Vagina (tissue), 2 donors: ENCODE results near the gene RNF34. TPM values are rescaled to one million over a fixed set of nuclear protein-coding genes. Genes with fewer than 3 reads are reported as not detected.
A peak's percentile ranks its signal among the peaks of the same experiment; 100 is the strongest.

Experiments used
- DNase-seq, 2 donors: peaks; one replicate each; pipeline ENCODE4 v3.0.0-alpha.2; 2017; ENCODE audit errors: extremely low spot score in 2 of 2
- H3K27ac ChIP-seq: fragments of 200-600 bp; sonication (generic); one replicate; pipeline ENCODE4 v1.5.1; 2019
- H3K27me3 ChIP-seq: fragments of 200-600 bp; sonication (generic); one replicate; pipeline ENCODE4 v1.5.1; 2019
- H3K36me3 ChIP-seq, 2 donors: fragments of 200-600 bp; sonication (generic); one replicate each; pipeline ENCODE4 v1.5.1; 2017 to 2019
- H3K4me1 ChIP-seq: fragments of 200-600 bp; sonication (generic); one replicate; pipeline ENCODE4 v1.5.1; 2019
- H3K4me3 ChIP-seq, 2 donors: fragments of 200-600 bp; sonication (generic); 1 replicate in 1 of 2; 2 replicates in 1 of 2; pipeline ENCODE4 v1.5.1; 2016 to 2019
- H3K9me3 ChIP-seq: fragments of 200-600 bp; sonication (generic); one replicate; pipeline ENCODE4 v1.5.1; 2019
- POLR2A ChIP-seq, 2 donors: fragments of 450-650 bp; IDR thresholded peaks; one replicate each; pipeline ENCODE4 v1.6.1; 2017; ENCODE audit warnings: antibody characterized with exemption in 2 of 2, mild to moderate bottlenecking in 2 of 2, moderate library complexity in 2 of 2
- POLR2AphosphoS5 ChIP-seq, 2 donors: sonication (generic); formaldehyde crosslinking; IDR thresholded peaks; one replicate each; pipeline ENCODE4 v1.9.0; 2017; ENCODE audit warnings: antibody characterized with exemption in 2 of 2, mild to moderate bottlenecking in 2 of 2, low read depth in 1 of 2; ENCODE audit not compliant: insufficient read depth in 1 of 2
- intact Hi-C: fragments of 100-400 bp; cut with DNase I; formaldehyde crosslinking; loops from one replicate; pipeline ENCODE4 v1.15.1; 2023
- total RNA-seq: library from RNA; depleted of rRNA; stranded (reverse); fragments of >200 nt; gene quantifications from one replicate; pipeline ENCODE4 v1.2.3, GENCODE V29; 2016
- TF ChIP-seq, protein P1 (sequence below), 3 experiments: fragments of 450-650 bp in 2 of 3; fragments of 200-600 bp in 1 of 3; sonication (generic) in 1 of 3; IDR thresholded peaks; one replicate each; pipeline ENCODE4 v1.5.1; 2017 to 2019; ENCODE audit warnings: antibody characterized with exemption in 3 of 3, mild to moderate bottlenecking in 2 of 3, moderate library complexity in 2 of 3

Gene RNF34
- total RNA-seq, 1 donor from 2014 or later = 30.2 TPM

GRCh38 chr12:121443193-121443870 lies 43.4 kb downstream of the RNF34 start:
- H3K36me3 ChIP-seq = peaks cover 0 to 43% of the 10 kb centered on the region in 2 donors
- DNase-seq = no peak

GRCh38 chr12:121443911-121444841 lies 44.3 kb downstream of the RNF34 start:
- peaks cover 0 to 35% of the 10 kb centered on the region in 2 donors for H3K36me3 ChIP-seq

More at GRCh38 chr12:121443193-121443870, 43.4 kb downstream of the RNF34 start:
- Histone ChIP-seq H3K9me3 (no peaks in the 10 kb centered on the region), H3K27me3 (no peaks in the 10 kb centered on the region), H3K4me3 (peak overlapping the region; percentile 2 to 20), H3K27ac (peak overlapping the region; percentile 33), H3K4me1 (peaks cover 13% of the 10 kb centered on the region)
- TF ChIP-seq, protein P1, sequence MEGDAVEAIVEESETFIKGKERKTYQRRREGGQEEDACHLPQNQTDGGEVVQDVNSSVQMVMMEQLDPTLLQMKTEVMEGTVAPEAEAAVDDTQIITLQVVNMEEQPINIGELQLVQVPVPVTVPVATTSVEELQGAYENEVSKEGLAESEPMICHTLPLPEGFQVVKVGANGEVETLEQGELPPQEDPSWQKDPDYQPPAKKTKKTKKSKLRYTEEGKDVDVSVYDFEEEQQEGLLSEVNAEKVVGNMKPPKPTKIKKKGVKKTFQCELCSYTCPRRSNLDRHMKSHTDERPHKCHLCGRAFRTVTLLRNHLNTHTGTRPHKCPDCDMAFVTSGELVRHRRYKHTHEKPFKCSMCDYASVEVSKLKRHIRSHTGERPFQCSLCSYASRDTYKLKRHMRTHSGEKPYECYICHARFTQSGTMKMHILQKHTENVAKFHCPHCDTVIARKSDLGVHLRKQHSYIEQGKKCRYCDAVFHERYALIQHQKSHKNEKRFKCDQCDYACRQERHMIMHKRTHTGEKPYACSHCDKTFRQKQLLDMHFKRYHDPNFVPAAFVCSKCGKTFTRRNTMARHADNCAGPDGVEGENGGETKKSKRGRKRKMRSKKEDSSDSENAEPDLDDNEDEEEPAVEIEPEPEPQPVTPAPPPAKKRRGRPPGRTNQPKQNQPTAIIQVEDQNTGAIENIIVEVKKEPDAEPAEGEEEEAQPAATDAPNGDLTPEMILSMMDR (IDR thresholded peaks at IDR 0.05) = peak; percentile 53 to 72 (median 59)
- no peak for TF ChIP-seq POLR2A (IDR thresholded peaks at IDR 0.05)
- TF ChIP-seq POLR2AphosphoS5 (IDR thresholded peaks at IDR 0.05; ENCODE audit: insufficient read depth in 1 of 2, low read depth in 1 of 2) = no peak
- intact Hi-C loops = loop anchor here (5.0 kb wide), 1 partner anchor 111 kb away; no protein-coding TSS in a partner anchor

DNA sequence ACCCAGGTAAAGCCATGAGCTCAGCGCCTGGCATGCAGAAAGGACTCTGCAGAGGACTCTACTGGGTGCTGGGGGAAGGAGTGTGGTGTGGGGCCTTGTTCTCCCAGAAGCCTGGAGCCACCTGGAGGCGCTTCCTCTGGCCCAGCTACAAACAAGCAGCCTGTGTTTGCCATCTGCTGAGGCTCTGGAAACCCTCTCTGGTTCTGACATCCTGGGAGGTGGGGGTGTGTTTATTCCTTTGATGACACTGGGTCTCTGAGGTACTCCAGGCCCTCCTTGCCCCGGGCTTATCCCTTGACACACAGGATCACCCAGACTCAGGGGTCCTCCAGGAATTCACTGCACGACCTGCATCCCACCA lies 44.9 kb downstream of the RNF34 start:
- Histone ChIP-seq H3K4me3 (no peak overlapping the region), H3K4me1 (peaks cover 13% of the 10 kb centered on the region), H3K27me3 (no peaks in the 10 kb centered on the region), H3K9me3 (no peaks in the 10 kb centered on the region), H3K36me3 (peaks cover 0 to 28% of the 10 kb centered on the region in 2 donors), H3K27ac (no peak overlapping the region)
- TF ChIP-seq POLR2A (IDR thresholded peaks at IDR 0.05) (no peak), POLR2AphosphoS5 (IDR thresholded peaks at IDR 0.05; ENCODE audit: insufficient read depth in 1 of 2, low read depth in 1 of 2) (no peak)
- TF ChIP-seq, protein P1 (IDR thresholded peaks at IDR 0.05) = no peak
- DNase-seq = no peak
- intact Hi-C loops = loop anchor here (5.0 kb wide), 1 partner anchor 113 kb away; no protein-coding TSS in a partner anchor

More at GRCh38 chr12:121443911-121444841, 44.3 kb downstream of the RNF34 start:
- DNase-seq = no peak
- H3K4me3 ChIP-seq = peak overlapping the region in 1 of 2 donors; percentile 20
- H3K9me3 ChIP-seq = no peaks in the 10 kb centered on the region
- TF ChIP-seq POLR2AphosphoS5 (IDR thresholded peaks at IDR 0.05; ENCODE audit: insufficient read depth in 1 of 2, low read depth in 1 of 2) (peak in 1 of 2 donors; percentile 38), POLR2A (IDR thresholded peaks at IDR 0.05) (no peak)
- TF ChIP-seq, protein P1 (IDR thresholded peaks at IDR 0.05) = no peak
- intact Hi-C loops = loop anchor here (5.0 kb wide), 1 partner anchor 112 kb away; no protein-coding TSS in a partner anchor
- H3K4me1 ChIP-seq = peaks cover 13% of the 10 kb centered on the region
- H3K27me3 ChIP-seq = no peaks in the 10 kb centered on the region
- H3K27ac ChIP-seq = peak overlapping the region; percentile 33

- H3K36me3 ChIP-seq = peaks cover 0 to 12% of the 10 kb centered on the region in 2 donors
- H3K4me1 ChIP-seq = peaks cover 18% of the 10 kb centered on the region
- H3K4me3 ChIP-seq = no peak overlapping the region
- no peaks in the 10 kb centered on the region for H3K27me3 ChIP-seq
- no peak for DNase-seq
- TF ChIP-seq, protein P1 (IDR thresholded peaks at IDR 0.05) = no peak
- no peak for TF ChIP-seq POLR2AphosphoS5 (IDR thresholded peaks at IDR 0.05; ENCODE audit: insufficient read depth in 1 of 2, low read depth in 1 of 2)
- no peak for TF ChIP-seq POLR2A (IDR thresholded peaks at IDR 0.05)
- intact Hi-C loops = no loop called here
- H3K9me3 ChIP-seq = no peaks in the 10 kb centered on the region
- H3K27ac ChIP-seq = no peak overlapping the region
Observed at GRCh38 chr12:121446750-121447149, 46.8 kb downstream of the RNF34 start.
